Measurements from ENCODE around the gene MED19. TPM values are rescaled to one million over a fixed set of nuclear protein-coding genes. Genes with fewer than 3 reads are reported as not detected.
"Not testable (repeated sequence)": the region's sequence is repeated elsewhere in the genome, so short reads cannot be mapped to it uniquely, and the experiment has no call there.

The MED19 gene
- total RNA-seq, 1 donor from 2014 or later: 18.5 TPM

DNA sequence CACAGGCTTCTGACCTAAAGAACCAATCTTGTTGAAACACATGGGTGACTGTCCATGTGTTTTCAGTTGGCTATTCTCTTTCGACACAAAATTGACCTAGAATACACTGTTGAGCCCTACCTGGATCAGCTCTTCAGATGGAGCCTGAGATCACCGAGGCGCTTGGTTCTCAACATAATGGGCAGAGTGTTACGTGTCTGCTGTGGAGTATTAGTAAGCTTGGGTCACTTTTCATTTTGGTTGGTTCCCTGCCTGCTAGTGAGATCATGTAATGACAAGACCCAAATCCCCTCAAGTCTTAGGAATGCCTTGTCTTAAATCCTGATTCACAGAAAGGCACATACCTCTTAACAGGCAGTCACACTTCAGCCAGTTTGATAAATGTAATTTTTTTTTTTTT lies 8.7 kb downstream of the MED19 start:
- Mint-ChIP-seq H3K27me3 (ENCODE audit: unreplicated experiment) (no peaks in the 10 kb centered on the region), H3K4me1 (ENCODE audit: unreplicated experiment) (peaks cover 3% of the 10 kb centered on the region), H3K27ac (ENCODE audit: unreplicated experiment) (no peak overlapping the region), H3K9me3 (ENCODE audit: unreplicated experiment) (no peaks in the 10 kb centered on the region), H3K36me3 (ENCODE audit: unreplicated experiment) (peaks cover 44% of the 10 kb centered on the region), H3K4me3 (ENCODE audit: unreplicated experiment) (no peak overlapping the region)
- TF ChIP-seq CTCF (IDR thresholded peaks at IDR 0.05): no peak
- no peak for DNase-seq (ENCODE audit: extremely low spot score, unreplicated experiment)

DNA sequence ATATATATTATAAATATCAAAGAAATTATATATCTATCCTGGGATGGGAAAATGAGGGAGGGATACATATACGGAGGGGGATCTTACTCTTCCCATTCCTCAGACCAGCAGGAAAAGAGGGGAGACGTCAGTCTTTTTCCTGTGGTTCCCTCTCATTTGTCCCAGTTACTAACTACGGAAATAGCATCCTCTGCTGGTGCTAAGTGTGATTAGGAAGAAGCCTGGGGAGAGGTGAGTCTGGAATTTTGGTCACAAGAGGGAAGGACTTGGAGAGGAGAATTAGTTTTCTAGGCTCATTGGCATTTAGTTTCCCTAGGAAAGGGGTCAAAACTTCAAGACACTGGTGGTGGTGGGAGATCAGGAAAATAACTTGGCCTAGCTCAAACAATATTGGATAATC lies 11.6 kb downstream of the MED19 start:
- DNase-seq (ENCODE audit: extremely low spot score, unreplicated experiment): no peak
- Mint-ChIP-seq H3K4me1 (ENCODE audit: unreplicated experiment) (no peaks in the 10 kb centered on the region), H3K27me3 (ENCODE audit: unreplicated experiment) (no peaks in the 10 kb centered on the region), H3K27ac (ENCODE audit: unreplicated experiment) (no peak overlapping the region), H3K36me3 (ENCODE audit: unreplicated experiment) (peaks cover 54% of the 10 kb centered on the region), H3K4me3 (ENCODE audit: unreplicated experiment) (no peak overlapping the region), H3K9me3 (ENCODE audit: unreplicated experiment) (no peaks in the 10 kb centered on the region)
- TF ChIP-seq CTCF (IDR thresholded peaks at IDR 0.05): no peak

GRCh38 chr11:57699813-57700212 lies 12.2 kb downstream of the MED19 start:
- H3K27ac Mint-ChIP-seq (ENCODE audit: unreplicated experiment): no peak overlapping the region

GRCh38 chr11:57698843-57699365 lies 13.1 kb downstream of the MED19 start:
- no peaks in the 10 kb centered on the region for H3K4me1 Mint-ChIP-seq (ENCODE audit: unreplicated experiment)
- no peak for TF ChIP-seq CTCF (IDR thresholded peaks at IDR 0.05)
- no peaks in the 10 kb centered on the region for H3K9me3 Mint-ChIP-seq (ENCODE audit: unreplicated experiment)

More at GRCh38 chr11:57699813-57700212, 12.2 kb downstream of the MED19 start:
- no peak overlapping the region for H3K4me3 Mint-ChIP-seq (ENCODE audit: unreplicated experiment)
- no peaks in the 10 kb centered on the region for H3K9me3 Mint-ChIP-seq (ENCODE audit: unreplicated experiment)
- no peak for DNase-seq (ENCODE audit: extremely low spot score, unreplicated experiment)
- peaks cover 57% of the 10 kb centered on the region for H3K36me3 Mint-ChIP-seq (ENCODE audit: unreplicated experiment)
- H3K27me3 Mint-ChIP-seq (ENCODE audit: unreplicated experiment): no peaks in the 10 kb centered on the region
- H3K4me1 Mint-ChIP-seq (ENCODE audit: unreplicated experiment): no peaks in the 10 kb centered on the region
- no peak for TF ChIP-seq CTCF (IDR thresholded peaks at IDR 0.05)

DNA sequence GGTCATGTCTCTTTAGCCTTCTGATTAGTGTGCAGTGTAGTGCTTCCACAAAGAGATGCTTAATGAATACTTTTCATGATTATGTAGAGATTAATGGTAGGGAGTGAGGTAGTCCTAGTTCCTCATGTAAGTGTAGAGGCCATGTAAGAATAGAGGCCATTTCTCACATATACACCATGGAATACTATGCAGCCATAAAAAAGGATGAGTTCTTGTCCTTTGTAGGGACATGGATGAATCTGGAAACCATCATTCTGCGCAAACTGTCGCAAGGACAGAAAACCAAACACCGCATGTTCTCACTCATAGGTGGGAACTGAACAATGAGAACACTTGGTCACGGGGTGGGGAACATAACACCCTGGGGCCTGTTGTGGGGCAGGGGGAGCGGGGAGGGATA lies 21.5 kb downstream of the MED19 start:
- peaks cover 41% of the 10 kb centered on the region for H3K36me3 Mint-ChIP-seq (ENCODE audit: unreplicated experiment)
- not testable (repeated sequence) for H3K27ac Mint-ChIP-seq (ENCODE audit: unreplicated experiment); H3K27me3 Mint-ChIP-seq (ENCODE audit: unreplicated experiment); H3K4me3 Mint-ChIP-seq (ENCODE audit: unreplicated experiment); H3K9me3 Mint-ChIP-seq (ENCODE audit: unreplicated experiment); DNase-seq (ENCODE audit: extremely low spot score, unreplicated experiment); H3K4me1 Mint-ChIP-seq (ENCODE audit: unreplicated experiment)

More at GRCh38 chr11:57698843-57699365, 13.1 kb downstream of the MED19 start:
- Mint-ChIP-seq H3K36me3 (ENCODE audit: unreplicated experiment) (peaks cover 49% of the 10 kb centered on the region), H3K27me3 (ENCODE audit: unreplicated experiment) (no peaks in the 10 kb centered on the region), H3K27ac (ENCODE audit: unreplicated experiment) (no peak overlapping the region), H3K4me3 (ENCODE audit: unreplicated experiment) (no peak overlapping the region)
- no peak for DNase-seq (ENCODE audit: extremely low spot score, unreplicated experiment)

GRCh38 chr11:57681168-57681567 lies 30.8 kb downstream of the MED19 start:
- no peak overlapping the region for H3K27ac Mint-ChIP-seq (ENCODE audit: unreplicated experiment)
- no peak overlapping the region for H3K4me3 Mint-ChIP-seq (ENCODE audit: unreplicated experiment)
- H3K9me3 Mint-ChIP-seq (ENCODE audit: unreplicated experiment): no peaks in the 10 kb centered on the region
- TF ChIP-seq CTCF (IDR thresholded peaks at IDR 0.05): no peak
- H3K27me3 Mint-ChIP-seq (ENCODE audit: unreplicated experiment): no peaks in the 10 kb centered on the region
- DNase-seq (ENCODE audit: extremely low spot score, unreplicated experiment): no peak
- H3K36me3 Mint-ChIP-seq (ENCODE audit: unreplicated experiment): peaks cover 26% of the 10 kb centered on the region
- H3K4me1 Mint-ChIP-seq (ENCODE audit: unreplicated experiment): peaks cover 5% of the 10 kb centered on the region
